GM12891 (cell line): ENCODE results near the gene ASB7.

Source experiments
- POLR2A ChIP-seq: IDR thresholded peaks from 2 replicates; pipeline ENCODE4 v1.6.1; 2011; ENCODE audit warnings: low read depth, low read length, control low read depth
- POLR2AphosphoS5 ChIP-seq: IDR thresholded peaks from 2 replicates; pipeline ENCODE4 v1.6.1; 2011; ENCODE audit warnings: low read depth, low read length, control low read depth
- TAF1 ChIP-seq: IDR thresholded peaks from 2 replicates; pipeline ENCODE4 v1.6.1; 2011; ENCODE audit warnings: low read depth, low read length, control low read depth

DNA sequence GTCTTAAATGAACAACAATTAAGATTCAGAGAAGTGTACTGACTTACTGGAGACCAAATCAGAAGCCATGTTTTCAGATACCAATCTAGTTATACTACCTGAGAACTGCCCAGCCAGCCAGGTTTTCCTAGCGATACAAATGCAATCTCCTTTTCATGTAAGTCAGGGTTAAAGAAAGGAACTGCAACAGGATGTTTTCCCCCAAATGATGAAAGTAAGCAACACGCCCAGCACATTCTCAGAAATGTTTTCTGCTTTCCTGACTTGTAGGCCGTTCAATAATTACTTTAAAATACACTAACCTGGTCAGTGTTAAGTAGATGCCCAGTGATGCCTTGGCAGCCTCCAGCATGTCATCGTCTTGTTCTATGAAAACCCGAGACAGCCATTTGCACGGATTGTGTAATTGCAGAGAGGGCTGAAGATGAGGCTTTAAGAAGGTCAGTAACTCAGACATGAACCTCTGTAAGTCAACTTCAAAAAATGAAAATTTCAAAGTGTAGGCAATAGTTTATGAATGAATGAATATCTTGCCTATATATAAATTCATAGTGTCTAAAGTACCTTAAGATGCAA is 30.7 kb upstream of the ASB7 start:
- TF ChIP-seq POLR2A (no peak), TAF1 (no peak), POLR2AphosphoS5 (no peak)
